MM.1S (cell line): Measurements from ENCODE around the gene EPSTI1.

Experiments
- DNase-seq: peaks from one replicate; pipeline ENCODE4 v3.0.0-alpha.2; 2015
- H2AFZ ChIP-seq: fragments of 300-600 bp; sonication (generic); 2 replicates; pipeline ENCODE4 v1.6.0; 2016; ENCODE audit warnings: antibody characterized with exemption, low read length
- H3F3A ChIP-seq: fragments of 300-600 bp; sonication (generic); 2 replicates; pipeline ENCODE4 v1.6.1; 2016; ENCODE audit warnings: mild to moderate bottlenecking, antibody characterized with exemption, low read length, moderate library complexity, mixed read lengths; ENCODE audit not compliant: insufficient read depth
- H3K27ac ChIP-seq: fragments of 300-600 bp; sonication (generic); 2 replicates; pipeline ENCODE4 v1.5.1; 2016; ENCODE audit warnings: mild to moderate bottlenecking, low read length
- H3K27me3 ChIP-seq: fragments of 300-600 bp; sonication (generic); replicated peaks from 2 replicates; pipeline ENCODE4 v1.6.0; 2016; ENCODE audit warnings: low read length; ENCODE audit not compliant: insufficient read depth
- H3K36me3 ChIP-seq: fragments of 300-600 bp; sonication (generic); replicated peaks from 2 replicates; pipeline ENCODE4 v1.6.1; 2016; ENCODE audit warnings: mild to moderate bottlenecking, low read length, mixed read lengths; ENCODE audit not compliant: insufficient read depth
- H3K4me1 ChIP-seq: fragments of 300-600 bp; sonication (generic); 2 replicates; pipeline ENCODE4 v1.6.1; 2016; ENCODE audit warnings: low read length, mixed read lengths
- H3K4me2 ChIP-seq: fragments of 300-600 bp; sonication (generic); 2 replicates; pipeline ENCODE4 v1.6.0; 2016; ENCODE audit warnings: low read depth, low read length
- H3K4me3 ChIP-seq: fragments of 300-600 bp; sonication (generic); 2 replicates; pipeline ENCODE4 v1.5.1; 2016; ENCODE audit warnings: low read length, mixed read lengths
- H3K79me2 ChIP-seq: fragments of 300-600 bp; sonication (generic); 2 replicates; pipeline ENCODE4 v1.6.1; 2016; ENCODE audit warnings: mixed run types, low read length, mixed read lengths
- H3K9ac ChIP-seq: fragments of 300-600 bp; sonication (generic); 2 replicates; pipeline ENCODE4 v1.6.1; 2016; ENCODE audit warnings: low read length, mixed read lengths
- H3K9me2 ChIP-seq: fragments of 300-600 bp; sonication (generic); replicated peaks from 2 replicates; pipeline ENCODE4 v1.6.1; 2016; ENCODE audit warnings: mild to moderate bottlenecking, low read length, mixed read lengths; ENCODE audit not compliant: insufficient read depth
- H3K9me3 ChIP-seq: fragments of 300-600 bp; sonication (generic); replicated peaks from 2 replicates; pipeline ENCODE4 v1.6.1; 2016; ENCODE audit warnings: mild to moderate bottlenecking, low read length, mixed read lengths; ENCODE audit not compliant: insufficient read depth
- H4K20me1 ChIP-seq: fragments of 300-600 bp; sonication (generic); 2 replicates; pipeline ENCODE4 v1.6.1; 2016; ENCODE audit warnings: mild to moderate bottlenecking, low read length, moderate library complexity, mixed read lengths; ENCODE audit not compliant: insufficient read depth
- EZH2 ChIP-seq: fragments of 300-600 bp; sonication (generic); optimal IDR thresholded peaks from 2 replicates; pipeline ENCODE3; 2017; ENCODE audit warnings: low read depth, mild to moderate bottlenecking, antibody characterized with exemption, low read length, mixed read lengths
- EZH2phosphoT487 ChIP-seq: fragments of 300-600 bp; sonication (generic); IDR thresholded peaks from 2 replicates; pipeline ENCODE4 v1.6.1; 2018; ENCODE audit warnings: antibody characterized with exemption, low read length
- TF ChIP-seq, protein P1 (sequence below): fragments of 300-600 bp; sonication (generic); IDR thresholded peaks from 2 replicates; pipeline ENCODE4 v1.5.1; 2016; ENCODE audit warnings: antibody characterized with exemption, low read length, mixed read lengths

The EPSTI1 gene

DNA sequence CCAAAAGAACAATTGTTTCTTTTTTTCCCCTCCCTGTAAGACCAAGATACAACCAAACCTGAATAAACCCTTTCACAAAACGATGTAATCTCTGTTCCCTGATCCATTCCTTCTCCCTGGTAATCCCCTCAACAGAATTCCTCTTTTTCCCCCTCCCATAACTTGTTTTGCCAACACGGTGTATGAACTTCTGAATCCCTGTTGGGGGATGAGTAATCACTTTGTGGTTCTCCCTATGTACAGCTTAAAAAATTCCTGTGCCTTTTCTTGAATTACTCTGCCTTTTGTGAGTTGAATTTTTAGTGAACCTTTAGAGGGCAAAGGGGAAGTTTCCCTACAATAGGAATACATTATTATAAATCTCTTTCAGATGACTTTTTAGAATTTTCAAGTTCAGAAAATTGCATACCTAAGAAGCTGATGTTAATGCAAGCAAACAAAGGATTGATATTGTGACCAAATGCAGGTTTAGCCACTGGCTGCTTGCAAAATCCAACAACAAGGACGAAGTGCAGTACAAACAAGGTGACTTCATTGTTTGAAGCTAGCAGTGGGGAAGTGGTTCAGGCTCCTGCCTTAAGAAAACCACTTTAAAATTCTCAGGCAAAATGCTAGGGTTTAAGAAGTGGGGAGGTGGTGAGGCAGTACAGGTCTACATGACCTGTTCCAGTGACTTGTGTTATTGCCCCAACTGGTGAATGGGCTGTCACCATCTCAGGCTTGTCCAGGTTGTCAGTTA, 15.0 kb upstream of the EPSTI1 start:
- no peaks in the 10 kb centered on the region for H3F3A ChIP-seq
- no peak overlapping the region for H2AFZ ChIP-seq
- DNase-seq, result no peak

DNA sequence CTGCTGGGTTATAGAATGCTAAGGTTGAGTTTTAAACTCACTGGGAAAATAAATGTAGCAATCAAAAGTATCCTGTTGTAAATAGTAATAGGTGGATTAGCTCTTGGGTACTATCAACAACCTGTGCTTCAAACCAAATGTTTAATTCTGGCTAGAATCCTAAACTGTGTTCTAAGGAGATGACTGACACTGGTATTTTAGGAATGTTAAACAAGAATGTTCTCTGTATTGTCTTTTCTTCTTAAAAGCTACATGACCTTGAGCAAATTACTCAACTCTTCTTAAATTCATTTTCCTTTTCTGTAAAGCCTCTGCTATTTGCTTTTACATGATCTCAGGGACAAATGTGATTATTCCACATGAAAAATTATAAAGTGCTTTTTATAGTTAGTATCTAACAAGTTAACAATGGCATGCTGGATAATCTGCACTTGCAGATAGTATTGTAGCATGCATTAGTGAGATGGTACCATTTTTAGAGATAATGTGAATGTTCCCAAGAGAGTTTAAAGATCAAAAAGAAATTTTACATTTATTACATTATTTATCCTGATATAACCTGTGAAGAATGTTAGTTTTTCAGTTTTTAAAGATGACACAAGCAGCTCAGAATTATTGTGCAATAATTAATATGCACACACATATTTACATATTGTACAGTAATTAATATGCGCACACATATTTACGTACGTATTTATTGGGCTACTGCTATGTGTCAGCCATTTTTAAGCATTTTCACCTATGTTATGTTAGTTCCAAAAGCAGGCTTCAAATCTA, 13.6 kb upstream of the EPSTI1 start:
- Histone ChIP-seq H3K4me3 (no peak overlapping the region), H3K9me3 (no peaks in the 10 kb centered on the region), H4K20me1 (no peaks in the 10 kb centered on the region), H3K36me3 (no peaks in the 10 kb centered on the region), H3K27ac (no peak overlapping the region), H3K4me1 (no peaks in the 10 kb centered on the region), H3K27me3 (no peaks in the 10 kb centered on the region), H2AFZ (no peak overlapping the region), H3K4me2 (no peak overlapping the region), H3K79me2 (no peaks in the 10 kb centered on the region), H3K9me2 (no peaks in the 10 kb centered on the region), H3K9ac (no peak overlapping the region), H3F3A (no peaks in the 10 kb centered on the region)
- no peak for TF ChIP-seq EZH2phosphoT487
- no peak for TF ChIP-seq EZH2
- TF ChIP-seq, protein P1, sequence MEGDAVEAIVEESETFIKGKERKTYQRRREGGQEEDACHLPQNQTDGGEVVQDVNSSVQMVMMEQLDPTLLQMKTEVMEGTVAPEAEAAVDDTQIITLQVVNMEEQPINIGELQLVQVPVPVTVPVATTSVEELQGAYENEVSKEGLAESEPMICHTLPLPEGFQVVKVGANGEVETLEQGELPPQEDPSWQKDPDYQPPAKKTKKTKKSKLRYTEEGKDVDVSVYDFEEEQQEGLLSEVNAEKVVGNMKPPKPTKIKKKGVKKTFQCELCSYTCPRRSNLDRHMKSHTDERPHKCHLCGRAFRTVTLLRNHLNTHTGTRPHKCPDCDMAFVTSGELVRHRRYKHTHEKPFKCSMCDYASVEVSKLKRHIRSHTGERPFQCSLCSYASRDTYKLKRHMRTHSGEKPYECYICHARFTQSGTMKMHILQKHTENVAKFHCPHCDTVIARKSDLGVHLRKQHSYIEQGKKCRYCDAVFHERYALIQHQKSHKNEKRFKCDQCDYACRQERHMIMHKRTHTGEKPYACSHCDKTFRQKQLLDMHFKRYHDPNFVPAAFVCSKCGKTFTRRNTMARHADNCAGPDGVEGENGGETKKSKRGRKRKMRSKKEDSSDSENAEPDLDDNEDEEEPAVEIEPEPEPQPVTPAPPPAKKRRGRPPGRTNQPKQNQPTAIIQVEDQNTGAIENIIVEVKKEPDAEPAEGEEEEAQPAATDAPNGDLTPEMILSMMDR, result no peak
- DNase-seq, result no peak

More for the DNA sequence above, 15.0 kb upstream of the EPSTI1 start:
- TF ChIP-seq, protein P1, result no peak
- Histone ChIP-seq H3K4me2 (no peak overlapping the region), H3K4me3 (no peak overlapping the region), H3K9me3 (no peaks in the 10 kb centered on the region), H3K36me3 (no peaks in the 10 kb centered on the region), H3K4me1 (no peaks in the 10 kb centered on the region), H4K20me1 (no peaks in the 10 kb centered on the region), H3K27ac (no peak overlapping the region), H3K79me2 (no peaks in the 10 kb centered on the region), H3K27me3 (no peaks in the 10 kb centered on the region), H3K9me2 (no peaks in the 10 kb centered on the region), H3K9ac (no peak overlapping the region)

DNA sequence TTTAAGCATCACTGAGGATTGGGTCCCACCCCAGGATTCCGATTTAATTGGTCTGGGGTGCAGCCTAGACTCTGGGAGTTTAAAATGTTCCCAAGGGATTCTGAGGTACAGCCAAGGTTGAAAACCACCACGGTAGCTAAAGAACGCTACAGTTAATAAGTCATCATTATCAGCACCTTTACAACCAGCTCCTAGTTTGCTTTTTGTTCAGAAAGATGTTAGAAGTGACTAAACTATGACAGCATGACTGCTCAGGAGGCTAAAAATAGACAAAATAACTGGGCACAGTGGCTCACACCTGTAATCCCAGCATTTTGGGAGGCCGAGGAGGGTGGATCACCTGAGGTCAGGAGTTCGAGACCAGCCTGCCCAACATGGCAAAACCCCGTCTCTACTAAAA, 11.7 kb upstream of the EPSTI1 start:
- TF ChIP-seq, protein P1, result no peak
- no peak for TF ChIP-seq EZH2
- no peak for TF ChIP-seq EZH2phosphoT487
- no peaks in the 10 kb centered on the region for H4K20me1 ChIP-seq
- DNase-seq, result no peak
- H3K9me2 ChIP-seq, result no peaks in the 10 kb centered on the region
- H3K27ac ChIP-seq, result no peak overlapping the region
- H3F3A ChIP-seq, result no peaks in the 10 kb centered on the region
- no peaks in the 10 kb centered on the region for H3K4me1 ChIP-seq
- H2AFZ ChIP-seq, result no peak overlapping the region
- no peak overlapping the region for H3K4me3 ChIP-seq
- no peaks in the 10 kb centered on the region for H3K79me2 ChIP-seq
- no peak overlapping the region for H3K4me2 ChIP-seq
- no peaks in the 10 kb centered on the region for H3K27me3 ChIP-seq
- no peaks in the 10 kb centered on the region for H3K36me3 ChIP-seq
- H3K9me3 ChIP-seq, result no peaks in the 10 kb centered on the region
- H3K9ac ChIP-seq, result no peak overlapping the region
